Colonic mucosa (tissue), 4 donors: Measurements from ENCODE around the gene FGR. TPM values are rescaled to one million over a fixed set of nuclear protein-coding genes. Genes with fewer than 3 reads are reported as not detected.

Experiments
- DNase-seq: peaks from one replicate; pipeline ENCODE4 v3.0.0-alpha.2; 2020
- H3K27ac ChIP-seq: fragments of 200-600 bp; one replicate; pipeline ENCODE4 v1.8.0; 2021
- H3K27me3 ChIP-seq: fragments of 200-600 bp; one replicate; pipeline ENCODE4 v1.8.0; 2021
- H3K36me3 ChIP-seq: fragments of 200-600 bp; one replicate; pipeline ENCODE4 v1.8.0; 2021
- H3K4me1 ChIP-seq: fragments of 200-600 bp; one replicate; pipeline ENCODE4 v1.8.0; 2021; ENCODE audit warnings: mild to moderate bottlenecking
- H3K4me3 ChIP-seq: fragments of 200-600 bp; one replicate; pipeline ENCODE4 v1.8.0; 2021
- H3K9ac ChIP-seq, 2 donors: one replicate each; pipeline ENCODE4 v1.7.0; 2013; ENCODE audit warnings: control low read depth in 2 of 2, low read depth in 2 of 2, low read length in 2 of 2
- H3K9me3 ChIP-seq: fragments of 200-600 bp; one replicate; pipeline ENCODE4 v1.8.0; 2021
- intact Hi-C: fragments of 100-400 bp; cut with DNase I; formaldehyde crosslinking; loops from one replicate; pipeline ENCODE4 v1.14.1; 2022
- total RNA-seq, 2 donors: library from RNA; stranded (reverse); fragmentation: NEBNext Ultra II Directional in 1 of 2; extraction: Animal tissue kit (Norgen Biotek cat#: 25700) in 1 of 2; gene quantifications; one replicate each; pipeline ENCODE4 v1.2.1, GENCODE V29; 2021
- TF ChIP-seq, protein P1 (sequence below): fragments of 200-600 bp; IDR thresholded peaks from one replicate; pipeline ENCODE4 v1.8.0; 2022; ENCODE audit warnings: antibody characterized with exemption, mild to moderate bottlenecking
- donor health status: healthy.
- donor health status: DM: no; HTN: no; CAD: no.
- donor health status: DM: no; HTN: no; CAD: no.

The FGR gene
- total RNA-seq, 2 donors from 2014 or later: 1.4 to 2.0 TPM

DNA sequence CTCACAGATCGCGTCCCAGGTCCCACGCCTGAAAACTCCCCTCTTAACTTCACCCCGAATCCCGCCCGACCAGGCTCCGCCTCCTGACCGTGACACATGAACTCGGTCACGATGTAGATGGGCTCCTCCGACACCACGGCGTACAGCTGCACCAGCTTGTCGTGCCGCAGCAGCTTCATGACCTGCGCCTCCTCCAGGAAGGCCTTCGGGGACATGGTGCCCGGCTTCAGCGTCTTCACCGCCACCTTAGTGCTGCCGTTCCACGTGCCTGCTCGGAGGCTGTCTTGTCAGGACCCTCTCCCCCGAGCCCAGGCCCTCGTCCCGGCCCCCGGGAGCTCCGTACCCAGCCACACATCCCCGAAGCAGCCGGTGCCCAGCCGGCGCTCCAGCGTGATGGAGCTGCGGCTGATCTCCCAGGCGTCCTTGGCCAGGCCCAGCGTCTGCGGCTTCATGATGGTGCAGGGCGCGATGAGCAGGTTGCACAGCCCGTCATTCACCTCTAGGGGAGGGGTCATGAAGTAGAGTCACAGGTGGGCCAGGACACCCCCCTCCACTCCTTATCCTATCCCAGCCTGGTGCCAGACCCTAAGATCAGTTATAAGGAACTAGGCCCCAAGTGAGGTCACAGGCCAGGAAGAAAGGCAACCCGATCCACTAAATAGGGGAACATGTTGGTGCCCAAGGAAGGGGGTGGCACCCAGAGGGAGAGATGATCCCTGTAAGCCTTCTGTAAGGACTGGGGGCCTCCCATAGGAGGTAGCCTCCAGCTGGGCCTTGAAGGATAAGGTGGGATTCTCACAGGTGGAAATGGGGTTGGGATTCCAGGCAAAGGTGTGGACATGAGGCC lies 19.4 kb downstream of the FGR start:
- Histone ChIP-seq H3K9me3 (no peaks in the 10 kb centered on the region), H3K9ac (no peak overlapping the region), H3K4me3 (no peak overlapping the region), H3K36me3 (no peaks in the 10 kb centered on the region), H3K27ac (no peak overlapping the region), H3K27me3 (no peaks in the 10 kb centered on the region), H3K4me1 (no peaks in the 10 kb centered on the region)
- no peak for DNase-seq
- intact Hi-C loops: no loop called here
- TF ChIP-seq, protein P1, sequence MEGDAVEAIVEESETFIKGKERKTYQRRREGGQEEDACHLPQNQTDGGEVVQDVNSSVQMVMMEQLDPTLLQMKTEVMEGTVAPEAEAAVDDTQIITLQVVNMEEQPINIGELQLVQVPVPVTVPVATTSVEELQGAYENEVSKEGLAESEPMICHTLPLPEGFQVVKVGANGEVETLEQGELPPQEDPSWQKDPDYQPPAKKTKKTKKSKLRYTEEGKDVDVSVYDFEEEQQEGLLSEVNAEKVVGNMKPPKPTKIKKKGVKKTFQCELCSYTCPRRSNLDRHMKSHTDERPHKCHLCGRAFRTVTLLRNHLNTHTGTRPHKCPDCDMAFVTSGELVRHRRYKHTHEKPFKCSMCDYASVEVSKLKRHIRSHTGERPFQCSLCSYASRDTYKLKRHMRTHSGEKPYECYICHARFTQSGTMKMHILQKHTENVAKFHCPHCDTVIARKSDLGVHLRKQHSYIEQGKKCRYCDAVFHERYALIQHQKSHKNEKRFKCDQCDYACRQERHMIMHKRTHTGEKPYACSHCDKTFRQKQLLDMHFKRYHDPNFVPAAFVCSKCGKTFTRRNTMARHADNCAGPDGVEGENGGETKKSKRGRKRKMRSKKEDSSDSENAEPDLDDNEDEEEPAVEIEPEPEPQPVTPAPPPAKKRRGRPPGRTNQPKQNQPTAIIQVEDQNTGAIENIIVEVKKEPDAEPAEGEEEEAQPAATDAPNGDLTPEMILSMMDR: no peak

DNA sequence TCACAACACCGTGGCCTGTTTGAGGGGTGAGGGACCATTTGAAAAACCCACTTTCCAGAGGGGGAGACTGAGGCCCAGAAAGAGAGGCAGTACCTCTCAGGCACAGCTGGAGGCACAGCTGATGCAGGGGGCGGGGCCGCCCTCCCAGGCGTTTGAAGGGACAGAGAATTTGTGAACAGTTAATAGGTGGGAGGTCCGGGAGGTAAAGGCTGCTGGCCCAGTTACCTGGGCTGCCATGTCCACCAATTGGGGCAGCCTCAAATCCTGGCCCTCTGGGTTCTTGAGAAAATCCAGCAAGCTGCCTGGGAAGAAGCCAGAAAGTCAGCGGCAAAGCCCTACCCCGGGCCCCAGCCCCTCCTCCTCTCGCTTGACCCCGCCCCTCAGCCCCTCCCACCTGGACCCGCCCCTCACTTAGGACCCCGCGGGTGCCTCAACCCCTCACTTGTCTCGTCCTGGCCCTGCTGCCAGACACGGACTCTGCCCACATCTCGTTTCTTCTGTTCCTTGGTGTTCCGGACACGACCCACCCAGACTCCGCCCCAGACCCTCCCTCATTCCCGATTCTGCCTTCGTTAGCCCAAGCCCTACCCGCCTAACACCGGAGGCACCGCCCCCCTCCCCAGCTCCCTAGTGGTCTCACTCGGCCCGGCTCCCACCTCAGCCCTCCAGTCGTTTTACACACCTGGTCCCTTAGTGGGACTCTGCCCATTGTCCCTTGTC lies 20.2 kb downstream of the FGR start:
- Histone ChIP-seq H3K9me3 (no peaks in the 10 kb centered on the region), H3K27ac (no peak overlapping the region), H3K36me3 (no peaks in the 10 kb centered on the region), H3K4me3 (no peak overlapping the region), H3K4me1 (no peaks in the 10 kb centered on the region), H3K27me3 (no peaks in the 10 kb centered on the region), H3K9ac (no peak overlapping the region)
- no peak for DNase-seq
- TF ChIP-seq, protein P1: no peak
- intact Hi-C loops: no loop called here

DNA sequence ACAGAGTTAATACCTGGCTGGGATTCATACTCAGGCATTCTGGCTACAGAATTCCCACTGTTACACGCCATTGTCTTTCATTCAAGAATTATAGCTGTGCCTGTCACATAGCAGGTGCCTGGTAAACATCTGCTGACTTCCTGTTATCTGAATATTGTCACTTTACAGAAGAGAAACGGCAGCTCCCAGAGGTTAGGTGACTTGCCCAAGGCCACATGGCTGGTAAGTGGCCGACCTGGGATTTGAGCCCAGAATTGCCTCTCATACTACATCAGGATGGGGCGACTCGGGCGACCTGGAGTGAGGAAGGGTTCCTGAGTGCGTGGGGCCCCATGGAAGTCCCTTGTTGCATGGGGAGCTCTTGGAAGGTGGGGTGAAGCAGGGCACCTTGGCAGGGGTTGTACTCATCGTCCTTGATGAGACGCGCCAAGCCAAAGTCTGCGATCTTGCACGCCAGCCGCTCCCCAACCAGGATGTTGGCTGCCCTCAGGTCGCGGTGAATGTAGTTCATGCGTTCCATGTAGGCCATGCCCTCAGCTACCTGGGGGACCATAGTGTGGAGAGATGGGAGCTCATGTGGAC lies 20.9 kb downstream of the FGR start:
- DNase-seq: no peak
- Histone ChIP-seq H3K36me3 (no peaks in the 10 kb centered on the region), H3K4me3 (no peak overlapping the region), H3K27me3 (no peaks in the 10 kb centered on the region), H3K9me3 (no peaks in the 10 kb centered on the region), H3K4me1 (no peaks in the 10 kb centered on the region), H3K27ac (no peak overlapping the region), H3K9ac (no peak overlapping the region)
- intact Hi-C loops: no loop called here
- TF ChIP-seq, protein P1: no peak

DNA sequence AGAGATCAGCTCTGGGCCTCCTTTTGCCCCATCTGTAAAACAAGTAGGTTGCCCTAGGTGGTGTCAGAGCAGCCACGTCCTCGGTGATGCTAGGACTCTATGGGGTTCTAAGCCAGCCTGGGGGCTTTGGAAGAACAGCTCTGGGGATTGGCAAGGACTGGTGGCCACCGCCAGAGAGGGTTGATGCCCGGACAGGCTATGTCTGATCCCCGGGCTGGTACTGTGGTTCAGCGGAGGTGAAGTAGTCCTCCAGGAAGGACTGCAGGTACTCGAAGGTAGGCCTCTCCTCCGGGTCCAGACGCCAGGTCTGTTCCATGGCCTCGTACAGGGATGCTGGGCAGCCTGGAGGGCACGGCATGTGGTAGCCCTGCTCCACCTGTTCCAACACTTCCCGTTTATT lies 22.3 kb downstream of the FGR start:
- H3K27ac ChIP-seq: no peak overlapping the region
- no peaks in the 10 kb centered on the region for H3K9me3 ChIP-seq
- H3K36me3 ChIP-seq: no peaks in the 10 kb centered on the region
- no peak for DNase-seq
- TF ChIP-seq, protein P1: no peak
- intact Hi-C loops: no loop called here
- no peak overlapping the region for H3K9ac ChIP-seq
- H3K4me1 ChIP-seq: no peaks in the 10 kb centered on the region
- no peaks in the 10 kb centered on the region for H3K27me3 ChIP-seq
- H3K4me3 ChIP-seq: no peak overlapping the region

DNA sequence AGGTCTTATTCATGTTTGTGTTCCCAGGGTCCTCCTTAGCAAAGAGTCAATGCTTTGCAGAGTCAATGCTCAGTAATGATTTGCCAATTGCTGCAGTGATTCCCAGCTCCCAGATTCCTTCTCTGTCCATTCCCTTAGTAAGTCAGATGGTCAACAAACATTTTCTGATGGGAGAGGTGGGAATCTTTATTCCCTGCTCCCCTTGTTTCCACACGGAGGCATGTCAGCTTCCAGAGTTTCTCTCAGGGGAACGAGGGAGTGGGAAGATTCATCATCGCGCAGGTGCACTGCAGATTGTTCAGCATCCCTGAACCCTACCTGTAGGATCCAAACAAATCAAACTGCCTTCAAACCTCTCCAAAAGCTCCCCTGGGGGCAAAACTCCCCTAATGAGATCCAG lies 23.5 kb downstream of the FGR start:
- intact Hi-C loops: no loop called here
- TF ChIP-seq, protein P1: no peak
- Histone ChIP-seq H3K27me3 (no peaks in the 10 kb centered on the region), H3K27ac (no peak overlapping the region), H3K9me3 (no peaks in the 10 kb centered on the region), H3K4me3 (no peak overlapping the region), H3K4me1 (no peaks in the 10 kb centered on the region), H3K9ac (no peak overlapping the region), H3K36me3 (no peaks in the 10 kb centered on the region)
- DNase-seq: no peak
